H1 (cell line): ENCODE measurements around the gene NT5DC3. TPM values are rescaled to one million over a fixed set of nuclear protein-coding genes. Genes with fewer than 3 reads are reported as not detected.

Experiments
- polyA plus RNA-seq, 7 experiments: library from polyadenylated mRNA; depleted of rRNA in 3 of 7; stranded (reverse) in 5 of 7; unstranded in 2 of 7; fragments of >200 nt in 5 of 7; fragments of 200-250 nt in 2 of 7; gene quantifications; 1 replicate in 5 of 7; 2 replicates in 1 of 7; 4 replicates in 1 of 7; pipeline versions ENCODE4 v1.2.1 to v1.2.3, GENCODE V29; 2011 to 2013; ENCODE audit warnings: missing spikeins in 2 of 7, mixed read lengths in 2 of 7
- total RNA-seq: library from RNA; stranded (reverse); fragmentation: NEBNext Ultra II Directional; extraction: Animal tissue kit (Norgen Biotek cat#: 25700); gene quantifications from 2 replicates; pipeline ENCODE4 v1.2.1, GENCODE V29; 2021
- TF ChIP-seq, protein P1 (sequence below): fragments of 300-600 bp; sonication (generic); IDR thresholded peaks from 2 replicates; pipeline ENCODE4 v1.7.1; 2012; ENCODE audit warnings: low read length, moderate library complexity, mild to moderate bottlenecking, inconsistent platforms; ENCODE audit not compliant: insufficient replicate concordance

NT5DC3 gene
- total and polyA plus RNA-seq, 2 of the 8 experiments (the other 6 are each of a cell fraction or from before 2014, with no cell fraction given): 5.4 to 14.8 TPM

DNA sequence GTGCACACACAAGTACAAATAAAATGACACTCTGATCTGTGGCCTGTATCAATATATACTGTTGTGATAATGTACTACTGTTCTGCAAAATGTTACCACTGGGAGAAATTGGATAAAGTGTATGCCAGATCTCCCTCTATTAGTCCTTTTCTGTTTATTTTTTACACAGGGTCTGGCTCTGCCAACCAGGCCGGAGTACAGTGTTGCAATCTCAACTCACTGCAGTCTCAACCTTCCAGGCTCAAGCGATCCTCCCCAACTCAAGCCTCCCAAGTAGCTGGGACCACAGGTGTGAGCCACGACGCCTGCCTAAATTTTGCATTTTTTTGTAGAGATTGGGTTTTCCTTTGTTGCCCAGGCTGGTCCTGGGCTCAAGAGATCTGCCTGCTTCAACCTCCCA lies 1.9 kb downstream of the NT5DC3 start (continued):
- TF ChIP-seq, protein P1, sequence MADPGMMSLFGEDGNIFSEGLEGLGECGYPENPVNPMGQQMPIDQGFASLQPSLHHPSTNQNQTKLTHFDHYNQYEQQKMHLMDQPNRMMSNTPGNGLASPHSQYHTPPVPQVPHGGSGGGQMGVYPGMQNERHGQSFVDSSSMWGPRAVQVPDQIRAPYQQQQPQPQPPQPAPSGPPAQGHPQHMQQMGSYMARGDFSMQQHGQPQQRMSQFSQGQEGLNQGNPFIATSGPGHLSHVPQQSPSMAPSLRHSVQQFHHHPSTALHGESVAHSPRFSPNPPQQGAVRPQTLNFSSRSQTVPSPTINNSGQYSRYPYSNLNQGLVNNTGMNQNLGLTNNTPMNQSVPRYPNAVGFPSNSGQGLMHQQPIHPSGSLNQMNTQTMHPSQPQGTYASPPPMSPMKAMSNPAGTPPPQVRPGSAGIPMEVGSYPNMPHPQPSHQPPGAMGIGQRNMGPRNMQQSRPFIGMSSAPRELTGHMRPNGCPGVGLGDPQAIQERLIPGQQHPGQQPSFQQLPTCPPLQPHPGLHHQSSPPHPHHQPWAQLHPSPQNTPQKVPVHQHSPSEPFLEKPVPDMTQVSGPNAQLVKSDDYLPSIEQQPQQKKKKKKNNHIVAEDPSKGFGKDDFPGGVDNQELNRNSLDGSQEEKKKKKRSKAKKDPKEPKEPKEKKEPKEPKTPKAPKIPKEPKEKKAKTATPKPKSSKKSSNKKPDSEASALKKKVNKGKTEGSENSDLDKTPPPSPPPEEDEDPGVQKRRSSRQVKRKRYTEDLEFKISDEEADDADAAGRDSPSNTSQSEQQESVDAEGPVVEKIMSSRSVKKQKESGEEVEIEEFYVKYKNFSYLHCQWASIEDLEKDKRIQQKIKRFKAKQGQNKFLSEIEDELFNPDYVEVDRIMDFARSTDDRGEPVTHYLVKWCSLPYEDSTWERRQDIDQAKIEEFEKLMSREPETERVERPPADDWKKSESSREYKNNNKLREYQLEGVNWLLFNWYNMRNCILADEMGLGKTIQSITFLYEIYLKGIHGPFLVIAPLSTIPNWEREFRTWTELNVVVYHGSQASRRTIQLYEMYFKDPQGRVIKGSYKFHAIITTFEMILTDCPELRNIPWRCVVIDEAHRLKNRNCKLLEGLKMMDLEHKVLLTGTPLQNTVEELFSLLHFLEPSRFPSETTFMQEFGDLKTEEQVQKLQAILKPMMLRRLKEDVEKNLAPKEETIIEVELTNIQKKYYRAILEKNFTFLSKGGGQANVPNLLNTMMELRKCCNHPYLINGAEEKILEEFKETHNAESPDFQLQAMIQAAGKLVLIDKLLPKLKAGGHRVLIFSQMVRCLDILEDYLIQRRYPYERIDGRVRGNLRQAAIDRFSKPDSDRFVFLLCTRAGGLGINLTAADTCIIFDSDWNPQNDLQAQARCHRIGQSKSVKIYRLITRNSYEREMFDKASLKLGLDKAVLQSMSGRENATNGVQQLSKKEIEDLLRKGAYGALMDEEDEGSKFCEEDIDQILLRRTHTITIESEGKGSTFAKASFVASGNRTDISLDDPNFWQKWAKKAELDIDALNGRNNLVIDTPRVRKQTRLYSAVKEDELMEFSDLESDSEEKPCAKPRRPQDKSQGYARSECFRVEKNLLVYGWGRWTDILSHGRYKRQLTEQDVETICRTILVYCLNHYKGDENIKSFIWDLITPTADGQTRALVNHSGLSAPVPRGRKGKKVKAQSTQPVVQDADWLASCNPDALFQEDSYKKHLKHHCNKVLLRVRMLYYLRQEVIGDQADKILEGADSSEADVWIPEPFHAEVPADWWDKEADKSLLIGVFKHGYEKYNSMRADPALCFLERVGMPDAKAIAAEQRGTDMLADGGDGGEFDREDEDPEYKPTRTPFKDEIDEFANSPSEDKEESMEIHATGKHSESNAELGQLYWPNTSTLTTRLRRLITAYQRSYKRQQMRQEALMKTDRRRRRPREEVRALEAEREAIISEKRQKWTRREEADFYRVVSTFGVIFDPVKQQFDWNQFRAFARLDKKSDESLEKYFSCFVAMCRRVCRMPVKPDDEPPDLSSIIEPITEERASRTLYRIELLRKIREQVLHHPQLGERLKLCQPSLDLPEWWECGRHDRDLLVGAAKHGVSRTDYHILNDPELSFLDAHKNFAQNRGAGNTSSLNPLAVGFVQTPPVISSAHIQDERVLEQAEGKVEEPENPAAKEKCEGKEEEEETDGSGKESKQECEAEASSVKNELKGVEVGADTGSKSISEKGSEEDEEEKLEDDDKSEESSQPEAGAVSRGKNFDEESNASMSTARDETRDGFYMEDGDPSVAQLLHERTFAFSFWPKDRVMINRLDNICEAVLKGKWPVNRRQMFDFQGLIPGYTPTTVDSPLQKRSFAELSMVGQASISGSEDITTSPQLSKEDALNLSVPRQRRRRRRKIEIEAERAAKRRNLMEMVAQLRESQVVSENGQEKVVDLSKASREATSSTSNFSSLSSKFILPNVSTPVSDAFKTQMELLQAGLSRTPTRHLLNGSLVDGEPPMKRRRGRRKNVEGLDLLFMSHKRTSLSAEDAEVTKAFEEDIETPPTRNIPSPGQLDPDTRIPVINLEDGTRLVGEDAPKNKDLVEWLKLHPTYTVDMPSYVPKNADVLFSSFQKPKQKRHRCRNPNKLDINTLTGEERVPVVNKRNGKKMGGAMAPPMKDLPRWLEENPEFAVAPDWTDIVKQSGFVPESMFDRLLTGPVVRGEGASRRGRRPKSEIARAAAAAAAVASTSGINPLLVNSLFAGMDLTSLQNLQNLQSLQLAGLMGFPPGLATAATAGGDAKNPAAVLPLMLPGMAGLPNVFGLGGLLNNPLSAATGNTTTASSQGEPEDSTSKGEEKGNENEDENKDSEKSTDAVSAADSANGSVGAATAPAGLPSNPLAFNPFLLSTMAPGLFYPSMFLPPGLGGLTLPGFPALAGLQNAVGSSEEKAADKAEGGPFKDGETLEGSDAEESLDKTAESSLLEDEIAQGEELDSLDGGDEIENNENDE: no peak
